OCI-M2 (cell line): Measurements from ENCODE around the gene TBC1D4.
"Not testable (repeated sequence)": the region's sequence is repeated elsewhere in the genome, so short reads cannot be mapped to it uniquely, and the experiment has no call there.

Experiments used
- DNase-seq: peaks from one replicate; lab custom pipeline; 2025; ENCODE audit not compliant: unreplicated experiment; lab: John Stamatoyannopoulos, UW

Gene TBC1D4

DNA sequence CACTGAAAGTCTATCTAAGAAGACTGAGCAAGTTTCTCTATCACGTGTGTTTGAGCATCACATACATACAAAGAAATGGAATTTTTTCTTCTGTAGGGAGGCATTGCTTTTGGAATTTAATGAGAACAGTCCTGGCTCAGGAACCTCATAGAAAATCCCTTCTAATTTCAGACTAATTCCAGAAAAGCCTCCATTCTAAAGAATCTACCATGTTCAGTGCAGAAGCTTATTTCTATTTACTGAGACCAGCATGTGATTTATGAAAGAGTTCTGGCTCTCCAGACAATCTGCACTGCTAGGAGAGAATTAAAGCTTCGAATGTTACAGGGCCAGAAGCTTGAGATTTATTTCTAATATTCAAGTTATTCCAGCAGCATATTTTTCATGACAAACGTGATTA is 186.8 kb downstream of the TBC1D4 start:
- no peak for DNase-seq

DNA sequence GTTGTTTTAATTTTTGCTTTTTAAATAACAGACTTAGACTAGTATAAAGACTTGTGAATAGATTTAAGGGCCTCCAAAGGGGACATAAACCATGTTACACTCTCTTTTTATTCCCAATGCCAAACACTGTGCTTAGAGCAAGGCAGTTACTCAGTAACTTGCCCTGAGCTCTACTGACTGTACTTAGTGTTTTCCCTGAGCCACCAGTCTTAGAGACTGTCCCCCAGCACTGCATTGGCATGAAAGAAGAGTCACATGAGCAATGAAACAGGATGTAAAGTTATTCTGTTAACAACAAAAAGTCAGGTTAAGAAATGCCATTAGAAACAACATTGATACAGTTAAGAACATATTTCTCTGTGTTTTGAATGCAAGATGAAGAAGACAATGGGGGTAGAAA is 187.9 kb downstream of the TBC1D4 start:
- no peak for DNase-seq

DNA sequence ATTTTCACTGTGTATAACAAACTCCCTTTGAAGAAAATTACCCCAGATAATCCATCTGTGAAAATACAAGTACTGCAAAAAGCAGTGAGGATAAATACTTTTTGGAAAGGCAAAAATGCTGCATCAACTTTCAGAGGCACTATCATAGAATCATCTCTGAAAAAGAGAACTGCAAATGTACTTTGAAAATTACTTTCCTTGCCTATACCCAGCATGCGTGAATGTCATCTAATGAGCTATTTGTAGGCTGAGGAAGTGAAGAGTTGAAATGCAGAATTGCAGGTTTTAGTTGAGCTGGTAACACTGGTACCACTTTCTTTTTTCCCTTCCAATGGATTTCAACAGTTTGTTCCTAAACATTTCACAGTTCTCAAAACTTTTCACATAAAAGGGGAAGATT is 196.7 kb downstream of the TBC1D4 start:
- DNase-seq = no peak

DNA sequence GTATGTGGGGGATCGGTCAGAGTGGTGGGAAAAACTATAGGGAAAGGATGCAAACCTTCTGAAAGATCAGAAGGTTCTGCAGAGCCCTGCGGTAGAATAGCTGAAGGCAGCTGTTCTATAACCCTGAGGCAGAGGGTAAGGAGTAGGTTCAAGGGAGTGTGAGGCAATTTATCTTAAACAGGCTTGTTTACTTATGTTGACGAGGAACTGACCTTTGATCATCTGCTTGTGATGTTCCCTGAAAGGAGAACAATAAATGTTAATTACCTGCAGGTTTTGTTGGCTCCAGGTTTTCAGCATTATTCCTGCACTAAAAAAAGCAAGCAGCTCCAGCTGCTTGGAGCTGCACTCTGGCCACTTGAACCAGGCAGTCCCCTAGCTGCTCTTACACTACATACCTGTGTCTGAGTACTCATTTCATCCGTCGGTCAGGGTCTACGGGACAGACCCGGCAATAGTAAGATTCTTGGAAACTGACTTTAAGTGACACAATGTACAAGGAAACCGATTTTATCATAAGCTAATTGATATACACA is 202.1 kb downstream of the TBC1D4 start:
- DNase-seq = no peak

DNA sequence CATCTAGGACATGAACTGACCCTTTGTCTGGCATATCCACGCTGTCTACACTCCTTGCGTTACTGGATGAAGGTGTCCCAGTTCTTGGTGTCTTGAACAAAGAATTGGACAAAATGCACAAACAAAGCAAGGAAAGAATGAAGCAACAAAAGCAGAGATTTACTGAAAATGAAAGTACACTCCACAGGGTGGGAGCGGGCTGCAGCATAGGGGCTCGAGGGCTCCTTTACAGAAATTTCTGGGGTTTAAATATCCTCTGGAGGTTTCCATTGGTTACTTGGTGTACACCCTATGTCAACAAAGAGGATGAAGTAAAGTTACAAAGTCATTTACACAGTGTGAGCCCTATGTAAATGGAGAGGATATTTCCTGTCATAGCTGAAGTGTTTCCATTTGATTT is 208.3 kb downstream of the TBC1D4 start:
- not testable (repeated sequence) for DNase-seq

DNA sequence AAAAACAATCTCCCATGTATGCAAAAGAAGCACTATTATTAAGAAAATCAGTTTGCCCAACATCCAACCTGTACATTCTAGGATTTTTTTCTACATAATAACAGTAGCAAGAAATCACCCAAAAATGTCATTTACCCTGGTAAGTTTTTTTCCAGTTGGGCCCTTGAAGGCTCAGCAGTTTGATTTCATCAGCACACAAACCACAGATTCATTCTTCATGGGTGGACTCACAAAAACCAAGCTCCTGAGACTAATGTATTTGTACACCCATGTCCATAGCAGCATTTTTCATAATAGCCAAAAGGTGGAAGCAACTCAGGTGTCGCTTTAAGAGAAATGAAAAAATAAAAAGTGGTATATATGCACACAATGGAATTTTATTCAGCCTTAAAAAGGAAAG is 210.1 kb downstream of the TBC1D4 start:
- DNase-seq = no peak

DNA sequence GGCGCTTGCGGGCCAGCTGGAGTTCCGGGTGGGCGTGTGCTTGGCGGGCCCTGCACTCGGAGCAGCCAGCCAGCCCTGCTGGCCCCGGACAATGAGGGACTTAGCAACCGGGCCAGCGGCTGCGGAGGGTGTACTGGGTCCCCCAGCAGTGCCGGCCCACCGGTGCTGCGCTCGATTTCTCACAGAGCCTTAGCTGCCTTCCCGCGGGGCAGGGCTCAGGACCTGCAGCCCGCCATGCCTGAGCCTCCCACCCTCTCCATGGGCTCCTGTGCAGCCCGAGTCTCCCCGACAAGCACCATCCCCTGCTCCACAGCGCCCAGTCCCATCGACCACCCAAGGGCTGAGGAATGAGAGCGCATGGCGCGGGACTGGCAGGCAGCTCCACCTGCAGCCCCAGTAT is 213.5 kb downstream of the TBC1D4 start:
- not testable (repeated sequence) for DNase-seq

DNA sequence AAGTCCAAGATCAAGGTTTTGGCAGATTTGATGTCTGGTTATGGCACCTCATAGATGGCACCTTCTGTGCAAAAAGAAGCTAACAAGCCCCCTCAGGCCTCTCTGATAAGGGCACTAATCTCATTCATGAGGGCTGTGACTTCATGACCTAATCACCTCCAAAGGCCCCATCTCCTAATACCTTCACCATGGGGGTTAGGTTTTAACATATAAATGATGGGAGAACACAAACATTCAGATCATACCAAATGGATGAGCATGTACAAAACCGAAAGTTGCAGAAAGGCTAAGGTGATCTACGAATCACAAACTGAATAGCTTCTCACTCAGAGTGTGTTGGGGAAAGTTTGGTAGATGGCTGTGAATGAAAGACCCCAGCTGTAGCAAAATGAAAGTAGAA is 217.4 kb downstream of the TBC1D4 start:
- no peak for DNase-seq

DNA sequence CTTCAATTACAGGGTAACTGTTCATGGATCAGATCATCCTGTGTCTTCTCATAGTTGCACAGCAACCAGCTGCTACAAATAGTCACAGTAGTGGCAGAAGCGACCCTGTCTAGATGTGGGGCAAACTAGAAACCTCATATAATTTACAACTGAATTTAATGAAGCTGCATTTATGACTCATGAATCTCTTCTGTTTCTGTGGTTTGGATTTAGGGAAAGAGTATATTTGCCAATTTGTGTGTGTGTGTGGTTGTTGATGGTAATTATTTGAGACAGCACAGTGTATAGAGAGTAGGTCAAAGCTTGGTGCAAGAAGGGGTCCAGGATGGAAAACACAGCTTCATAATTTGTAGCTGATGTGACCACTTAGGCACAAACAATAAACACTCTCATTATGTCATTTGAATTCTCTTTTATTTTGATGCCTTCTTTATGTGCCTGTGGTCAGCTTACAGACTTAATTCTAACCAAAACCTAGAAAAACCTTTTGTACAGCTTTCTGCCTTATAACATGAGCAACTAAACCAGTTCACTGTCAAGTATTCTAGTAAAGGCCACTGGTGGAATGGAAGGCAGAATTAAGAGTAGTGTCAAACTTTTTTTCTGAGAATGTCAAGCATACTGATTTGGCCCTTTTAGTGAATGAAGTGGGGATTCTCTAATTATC is 218.1 kb downstream of the TBC1D4 start:
- no peak for DNase-seq

DNA sequence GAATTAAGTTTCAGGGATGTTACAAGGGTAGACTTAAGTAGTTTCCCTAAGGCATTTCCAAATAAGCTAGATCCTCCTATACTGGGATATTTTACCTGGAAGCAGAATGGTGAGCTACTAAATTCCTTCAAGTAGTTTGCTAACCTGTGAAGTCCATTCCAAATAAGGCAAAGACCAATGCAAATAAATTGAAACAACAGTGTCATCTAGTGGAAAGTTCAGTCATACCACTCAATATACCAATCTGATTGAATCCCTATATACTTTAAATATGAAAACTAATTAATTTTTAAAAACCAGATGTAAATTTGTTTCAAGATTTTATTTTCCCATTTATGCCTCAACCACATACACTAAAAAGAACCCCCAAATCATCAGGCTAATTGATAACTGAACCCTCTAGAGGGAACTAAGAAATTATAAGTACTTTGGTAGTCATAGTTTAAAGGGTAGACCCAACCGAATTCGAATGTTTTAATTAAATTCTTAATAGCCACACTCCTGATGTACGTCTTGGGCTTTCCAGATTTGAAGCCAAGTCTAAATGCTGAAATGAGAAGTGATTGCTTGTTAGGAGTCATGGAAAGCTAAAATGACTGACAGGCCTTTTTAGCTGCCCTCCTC is 223.7 kb downstream of the TBC1D4 start:
- DNase-seq = peak; percentile 22

DNA sequence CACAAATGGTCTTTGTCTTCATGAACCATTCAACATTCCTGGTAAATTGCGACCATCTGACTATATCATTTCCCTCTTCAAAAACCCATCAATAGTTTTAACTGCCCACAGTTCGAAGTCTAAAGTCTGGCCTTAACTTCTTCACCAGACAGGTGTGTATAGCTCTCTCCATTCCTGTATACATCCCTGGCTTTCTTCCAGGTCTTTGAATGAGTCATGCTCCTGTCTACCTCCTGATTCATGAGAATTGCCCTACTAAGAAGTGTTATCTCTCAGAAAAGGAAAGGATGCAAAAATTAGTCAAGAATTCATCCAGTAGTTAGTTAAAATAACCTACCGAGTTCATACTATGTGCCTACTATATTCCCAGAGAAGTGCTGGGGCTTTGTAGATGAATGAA is 225.0 kb downstream of the TBC1D4 start:
- no peak for DNase-seq

DNA sequence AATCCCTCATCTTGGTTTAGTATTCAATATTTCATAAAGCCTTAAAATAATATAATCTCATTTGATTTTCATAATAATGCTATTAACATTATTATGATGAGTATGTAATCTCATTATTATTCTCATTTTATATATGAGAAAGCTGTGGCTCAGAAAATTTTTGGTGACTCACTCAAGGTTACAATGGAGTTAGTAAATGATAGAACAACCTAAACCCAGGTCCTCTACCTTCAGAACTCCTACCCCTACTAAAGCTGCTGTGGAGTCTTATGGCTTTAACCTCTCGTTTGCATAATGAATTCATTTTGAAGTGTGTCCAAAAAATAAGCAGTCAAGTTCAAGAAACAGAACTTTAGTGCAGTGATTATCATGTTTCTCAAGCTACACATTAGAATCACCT is 226.3 kb downstream of the TBC1D4 start:
- DNase-seq = no peak

DNA sequence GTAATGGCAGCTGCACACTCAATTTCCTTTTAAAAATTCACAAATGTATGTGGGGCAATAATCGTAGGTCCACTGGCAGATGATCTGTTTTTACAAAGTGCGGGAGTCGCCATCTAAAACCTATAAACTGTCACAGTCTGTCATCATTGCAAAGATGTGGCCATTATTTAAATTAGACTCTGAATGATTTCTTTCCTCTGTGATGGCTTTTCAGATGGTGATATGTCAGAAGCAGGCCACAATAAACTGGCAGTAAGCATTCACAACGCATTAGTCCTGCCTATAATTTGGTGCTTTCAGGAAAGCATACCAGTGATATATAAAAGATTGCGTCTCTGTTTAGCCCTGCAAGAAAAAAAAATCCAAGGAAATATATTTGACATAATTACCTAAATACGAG is 226.8 kb downstream of the TBC1D4 start:
- no peak for DNase-seq

DNA sequence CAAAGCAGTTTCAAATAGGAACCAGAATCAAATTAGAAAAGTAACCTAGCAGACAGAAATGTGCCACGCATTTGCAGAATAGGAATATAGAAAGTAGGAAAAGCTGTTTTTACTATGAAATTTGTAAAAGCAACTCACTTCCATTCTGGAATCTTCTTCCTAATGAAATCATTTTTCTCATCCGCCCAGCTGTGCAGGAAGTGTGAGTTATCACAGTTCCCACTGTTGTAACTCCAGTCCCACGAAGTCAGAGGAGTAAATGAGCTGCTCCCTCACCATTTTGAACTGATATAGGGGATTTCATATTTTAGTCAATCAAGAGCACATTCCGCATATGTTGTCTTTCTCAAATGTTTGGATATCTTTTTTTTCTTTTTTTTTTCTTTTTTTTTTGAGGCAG is 230.8 kb downstream of the TBC1D4 start:
- DNase-seq = no peak

DNA sequence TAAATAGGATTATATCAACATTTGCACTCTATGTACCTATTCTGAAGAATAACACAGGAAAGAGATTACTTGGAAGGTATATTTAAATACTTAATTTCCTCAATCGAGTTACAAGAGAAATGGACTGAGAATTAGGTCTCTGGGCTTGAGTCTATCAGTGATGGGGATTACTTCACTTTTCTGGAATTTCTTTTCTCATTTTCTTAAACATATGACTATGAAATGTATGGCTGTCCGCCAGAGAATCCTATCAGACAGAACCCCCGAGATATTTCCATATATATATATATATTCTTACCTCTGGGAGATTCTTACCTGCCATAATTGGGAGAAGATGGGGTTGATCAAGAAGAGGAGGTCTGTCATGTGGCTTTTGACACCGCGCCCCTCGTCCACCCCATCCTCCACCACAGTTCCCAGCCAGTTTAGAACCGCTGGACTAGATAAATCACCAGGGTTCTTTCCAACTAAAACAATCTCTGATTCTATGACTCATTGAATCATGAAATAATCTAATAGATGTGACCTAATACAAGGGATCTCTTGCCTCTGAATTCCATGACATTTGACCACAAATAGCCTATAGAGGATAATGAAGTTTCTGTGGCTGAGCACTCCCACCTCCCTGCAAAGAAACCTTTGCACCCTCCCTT is 231.3 kb downstream of the TBC1D4 start:
- DNase-seq = no peak

DNA sequence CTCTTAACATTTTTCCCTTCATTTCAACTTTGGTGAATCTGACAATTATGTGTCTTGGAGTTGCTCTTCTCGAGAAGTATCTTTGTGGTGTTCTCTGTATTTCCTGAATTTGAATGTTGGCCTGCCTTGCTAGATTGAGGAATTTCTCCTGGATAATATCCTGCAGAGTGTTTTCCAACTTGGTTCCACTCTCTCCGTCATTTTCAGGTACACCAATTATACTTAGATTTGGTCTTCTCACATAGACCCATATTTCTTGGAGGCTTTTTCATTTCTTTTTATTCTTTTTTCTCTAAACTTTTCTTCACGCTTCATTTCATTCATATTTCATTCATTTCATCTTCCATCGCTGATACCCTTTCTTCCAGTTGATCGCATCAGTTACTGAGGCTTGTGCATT is 236.4 kb downstream of the TBC1D4 start:
- not testable (repeated sequence) for DNase-seq

DNA sequence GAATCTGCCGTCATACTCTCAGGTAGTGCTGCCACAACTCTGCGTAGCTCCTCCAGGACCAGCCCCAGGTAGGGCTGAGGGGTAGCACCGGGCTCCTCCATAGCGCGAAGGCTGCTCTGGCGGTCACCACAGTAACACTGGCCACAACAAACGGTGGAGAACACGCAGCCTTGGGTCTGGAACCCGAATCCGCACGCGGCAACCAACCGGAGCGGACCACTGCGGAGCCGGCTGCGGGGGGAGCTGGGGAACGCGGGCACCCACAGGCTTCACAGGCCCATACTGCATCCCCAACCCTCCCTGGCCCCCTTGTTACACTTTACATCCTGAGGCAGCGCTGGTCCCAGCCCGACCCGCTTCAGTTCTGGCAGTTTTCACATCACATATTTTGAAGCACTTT is 241.7 kb downstream of the TBC1D4 start:
- not testable (repeated sequence) for DNase-seq

DNA sequence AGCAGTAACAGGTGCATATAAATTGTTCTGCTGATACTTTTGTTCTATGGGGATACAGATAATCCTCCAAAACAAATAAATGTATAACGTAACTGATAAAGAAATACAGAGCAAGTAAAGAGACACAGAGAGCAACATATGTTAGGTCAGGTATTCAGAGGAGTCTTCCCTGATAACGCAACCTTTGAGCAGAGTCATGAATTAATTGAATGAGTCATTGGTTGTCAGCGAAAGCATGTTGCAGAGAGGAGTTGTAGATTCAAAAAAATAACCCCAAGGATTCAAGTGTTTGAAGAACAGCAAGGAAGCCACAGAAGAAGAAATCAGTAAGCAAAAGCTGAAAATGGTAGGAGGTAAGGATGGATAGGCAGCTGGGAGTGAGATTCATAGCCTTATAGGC is 245.2 kb downstream of the TBC1D4 start:
- DNase-seq = no peak
